Spinal cord (tissue), 10 donors: Measurements from ENCODE around the gene ASPSCR1. TPM values are rescaled to one million over a fixed set of nuclear protein-coding genes. Genes with fewer than 3 reads are reported as not detected.

Experiments used
- DNase-seq, 6 donors: peaks; one replicate each; pipeline versions ENCODE4 v3.0.0 to v3.0.0-alpha.2; 2013 to 2015; ENCODE audit warnings: low spot score in 6 of 6, low read depth in 4 of 6
- H3K27ac ChIP-seq: one replicate; pipeline ENCODE4 v1.5.1; 2013; ENCODE audit warnings: low read depth, low read length, control low read depth
- H3K27me3 ChIP-seq: one replicate; pipeline ENCODE4 v1.6.1; 2013; ENCODE audit warnings: low read length; ENCODE audit not compliant: control insufficient read depth, insufficient read depth
- H3K36me3 ChIP-seq: one replicate; pipeline ENCODE4 v1.6.1; 2013; ENCODE audit warnings: low read length; ENCODE audit not compliant: control insufficient read depth, insufficient read depth
- H3K4me1 ChIP-seq: one replicate; pipeline ENCODE4 v1.6.1; 2013; ENCODE audit warnings: low read length; ENCODE audit not compliant: control insufficient read depth, insufficient read depth
- H3K4me3 ChIP-seq: one replicate; pipeline ENCODE4 v1.5.1; 2013; ENCODE audit warnings: low read depth, low read length, control low read depth
- H3K9me3 ChIP-seq: one replicate; pipeline ENCODE4 v1.6.1; 2013; ENCODE audit warnings: low read length; ENCODE audit not compliant: control insufficient read depth, insufficient read depth
- WGBS: methylation state at CpG from one replicate; pipeline ENCODE4 v1.1.5; 2013; ENCODE audit warnings: missing lambda C conversion rate; ENCODE audit not compliant: insufficient coverage; 5-methylcytosine and 5-hydroxymethylcytosine counted together
- polyA plus RNA-seq, 2 donors: library from polyadenylated mRNA; unstranded; fragments of 120-200 nt; gene quantifications; one replicate each; pipeline ENCODE4 v1.2.1, GENCODE V29; 2013; ENCODE audit not compliant: insufficient read length in 2 of 2
- total RNA-seq, 2 donors: library from RNA; depleted of rRNA in 1 of 2; stranded (reverse); fragments of 120-200 nt in 1 of 2; fragments of >200 nt in 1 of 2; gene quantifications; one replicate each; pipeline versions ENCODE4 v1.2.3 to v1.2.4, GENCODE V29; 2013 to 2014
- donor health status: healthy.

Gene ASPSCR1
- total and polyA plus RNA-seq, 4 donors = 22.3 to 53.7 (median 40.9) TPM

DNA sequence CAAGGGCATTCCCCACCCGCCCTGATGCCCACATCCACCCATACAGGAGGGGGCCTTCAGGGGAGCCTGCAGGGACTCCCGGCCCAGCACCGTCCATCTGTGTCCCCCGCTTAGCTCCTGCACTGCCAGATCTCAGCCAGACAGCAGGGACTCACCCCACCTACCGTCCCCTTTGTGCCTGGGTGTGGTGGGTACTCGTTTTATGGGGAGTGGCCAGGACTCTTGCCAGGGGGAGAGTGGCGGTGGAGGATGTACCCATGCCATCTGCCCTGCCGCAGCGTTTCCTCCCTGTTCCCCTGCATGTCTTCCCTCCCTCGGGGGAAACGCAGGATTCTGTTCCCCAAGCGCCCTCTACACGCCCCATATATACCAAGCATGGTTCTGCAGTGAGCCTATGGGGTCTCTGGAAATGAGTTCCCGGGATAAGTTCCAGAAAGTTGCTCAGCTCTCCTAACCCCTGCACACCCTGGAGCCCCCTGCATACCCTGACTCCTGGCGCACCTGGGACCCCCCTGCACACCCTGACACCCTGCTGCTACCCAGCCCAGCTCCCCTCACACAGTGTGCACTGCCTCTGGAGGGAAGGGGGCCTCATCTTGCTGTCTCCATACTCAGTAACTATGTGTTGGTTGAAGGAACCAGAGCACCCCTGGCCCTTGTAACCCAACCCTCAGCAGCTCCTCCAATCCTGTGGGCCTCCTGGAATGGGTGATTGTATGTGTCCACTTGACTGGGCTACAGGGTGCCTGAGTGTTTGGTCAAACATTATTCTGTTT is 45.7 kb upstream of the ASPSCR1 start:
- no peaks in the 10 kb centered on the region for H3K9me3 ChIP-seq
- no peak overlapping the region for H3K27ac ChIP-seq
- no peaks in the 10 kb centered on the region for H3K27me3 ChIP-seq
- 48% methylated on average over 9 of the region's 15 CpGs for WGBS
- DNase-seq = no peak
- H3K4me1 ChIP-seq = peaks cover 47% of the 10 kb centered on the region
- H3K4me3 ChIP-seq = no peak overlapping the region
- peaks cover 55% of the 10 kb centered on the region for H3K36me3 ChIP-seq

DNA sequence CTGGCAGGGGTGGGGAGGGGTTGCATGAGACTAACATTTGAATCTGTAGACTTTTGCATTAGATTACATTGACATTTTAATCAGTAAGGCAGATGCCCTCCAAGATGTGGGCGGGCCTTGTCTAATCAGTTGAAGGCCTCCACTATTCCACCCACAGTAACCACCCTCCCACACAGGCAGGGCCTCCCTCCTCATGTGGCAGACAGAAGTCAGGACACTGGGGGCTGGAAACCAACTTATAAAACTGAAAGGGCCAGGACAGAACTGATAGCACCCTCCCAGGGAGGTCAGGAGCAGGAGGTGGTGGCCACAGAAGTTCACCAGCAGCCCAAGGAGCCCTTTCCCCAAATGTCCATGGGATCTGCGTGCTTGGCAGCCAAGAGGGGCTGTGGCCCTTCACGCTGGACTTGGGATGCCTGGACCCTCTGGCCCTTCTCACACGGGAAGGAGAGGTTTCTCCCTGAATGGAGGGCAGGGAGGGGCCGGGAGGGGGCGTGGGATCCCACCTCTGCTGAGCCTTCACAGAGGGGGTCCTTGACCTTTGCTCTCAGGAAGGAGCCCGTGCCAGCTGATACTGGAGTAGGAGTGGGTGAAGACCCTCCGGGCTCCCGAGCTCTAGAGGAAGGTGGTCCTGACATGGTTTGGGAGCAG is 45.0 kb upstream of the ASPSCR1 start:
- 91% methylated on average over 9 of the region's 9 CpGs for WGBS
- no peak overlapping the region for H3K4me3 ChIP-seq
- no peak overlapping the region for H3K27ac ChIP-seq
- peaks cover 51% of the 10 kb centered on the region for H3K4me1 ChIP-seq
- H3K9me3 ChIP-seq = no peaks in the 10 kb centered on the region
- DNase-seq = no peak
- peaks cover 55% of the 10 kb centered on the region for H3K36me3 ChIP-seq
- no peaks in the 10 kb centered on the region for H3K27me3 ChIP-seq

- DNase-seq = no peak
- no peak overlapping the region for H3K27ac ChIP-seq
- peaks cover 55% of the 10 kb centered on the region for H3K36me3 ChIP-seq
- WGBS = 93% methylated on average over 12 of the region's 14 CpGs
- no peaks in the 10 kb centered on the region for H3K27me3 ChIP-seq
- no peaks in the 10 kb centered on the region for H3K9me3 ChIP-seq
- no peak overlapping the region for H3K4me3 ChIP-seq
- H3K4me1 ChIP-seq = peaks cover 56% of the 10 kb centered on the region
Measured at GRCh38 chr17:81933178-81933699, 44.2 kb upstream of the ASPSCR1 start.

- H3K27ac ChIP-seq = no peak overlapping the region
- H3K4me1 ChIP-seq = peaks cover 49% of the 10 kb centered on the region
- H3K36me3 ChIP-seq = peaks cover 55% of the 10 kb centered on the region
- WGBS = 85% methylated on average over 21 of the region's 23 CpGs
- DNase-seq = no peak
- H3K9me3 ChIP-seq = no peaks in the 10 kb centered on the region
- no peaks in the 10 kb centered on the region for H3K27me3 ChIP-seq
- H3K4me3 ChIP-seq = no peak overlapping the region
Measured at GRCh38 chr17:81934098-81934757, 43.2 kb upstream of the ASPSCR1 start.

GRCh38 chr17:81934850-81935708 is 42.4 kb upstream of the ASPSCR1 start:
- Histone ChIP-seq H3K27me3 (no peaks in the 10 kb centered on the region), H3K36me3 (peaks cover 49% of the 10 kb centered on the region), H3K4me1 (peaks cover 53% of the 10 kb centered on the region), H3K4me3 (no peak overlapping the region), H3K27ac (no peak overlapping the region), H3K9me3 (no peaks in the 10 kb centered on the region)
- 90% methylated on average over 33 of the region's 38 CpGs for WGBS
- DNase-seq = no peak

- Histone ChIP-seq H3K27me3 (no peaks in the 10 kb centered on the region), H3K4me1 (peaks cover 55% of the 10 kb centered on the region), H3K9me3 (no peaks in the 10 kb centered on the region), H3K27ac (no peak overlapping the region), H3K36me3 (peaks cover 45% of the 10 kb centered on the region), H3K4me3 (no peak overlapping the region)
- WGBS = 88% methylated on average over 6 of the region's 6 CpGs
- no peak for DNase-seq
Measured at GRCh38 chr17:81935709-81936084, 41.7 kb upstream of the ASPSCR1 start.

DNA sequence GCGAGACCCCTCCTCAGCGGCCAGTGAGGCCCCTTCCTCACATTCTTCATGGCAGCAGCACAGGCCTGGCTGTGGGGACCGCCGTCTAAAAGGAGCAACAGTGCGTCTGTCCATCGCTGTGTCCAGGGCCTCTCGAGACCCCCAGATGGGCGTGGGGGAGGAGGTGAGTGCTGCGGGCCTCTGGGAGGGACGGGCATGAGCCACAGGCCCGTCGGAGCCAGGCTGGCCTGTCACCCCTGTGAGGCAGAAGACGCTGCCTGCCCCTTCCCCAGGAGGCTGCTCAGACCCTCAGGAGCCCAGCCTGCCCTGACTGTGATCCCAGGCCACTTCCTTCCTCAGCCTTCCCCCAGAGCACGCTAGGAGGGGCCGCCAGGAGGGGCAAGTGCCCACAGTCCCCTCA is 38.2 kb upstream of the ASPSCR1 start:
- Histone ChIP-seq H3K27me3 (peaks cover 2% of the 10 kb centered on the region), H3K4me3 (no peak overlapping the region), H3K36me3 (peaks cover 20% of the 10 kb centered on the region), H3K27ac (no peak overlapping the region), H3K4me1 (peaks cover 55% of the 10 kb centered on the region), H3K9me3 (no peaks in the 10 kb centered on the region)
- no peak for DNase-seq
- WGBS = 71% methylated on average over 13 of the region's 15 CpGs

- Histone ChIP-seq H3K36me3 (peaks cover 13% of the 10 kb centered on the region), H3K9me3 (no peaks in the 10 kb centered on the region), H3K27ac (no peak overlapping the region), H3K4me1 (peaks cover 55% of the 10 kb centered on the region), H3K4me3 (no peak overlapping the region), H3K27me3 (peaks cover 2% of the 10 kb centered on the region)
- WGBS = 73% methylated on average over 21 of the region's 21 CpGs
- peak in 1 of 6 donors; percentile 58 for DNase-seq
Measured at GRCh38 chr17:81939881-81940385, 37.5 kb upstream of the ASPSCR1 start.
